Colonic mucosa (tissue), 4 donors: ENCODE data around the gene CD44. TPM values are rescaled to one million over a fixed set of nuclear protein-coding genes. Genes with fewer than 3 reads are reported as not detected.
A peak's percentile ranks its signal among the peaks of the same experiment; 100 is the strongest.

Experiments used
- DNase-seq: peaks from one replicate; pipeline ENCODE4 v3.0.0-alpha.2; 2020
- H3K27ac ChIP-seq: fragments of 200-600 bp; one replicate; pipeline ENCODE4 v1.8.0; 2021
- H3K27me3 ChIP-seq: fragments of 200-600 bp; one replicate; pipeline ENCODE4 v1.8.0; 2021
- H3K36me3 ChIP-seq: fragments of 200-600 bp; one replicate; pipeline ENCODE4 v1.8.0; 2021
- H3K4me1 ChIP-seq: fragments of 200-600 bp; one replicate; pipeline ENCODE4 v1.8.0; 2021; ENCODE audit warnings: mild to moderate bottlenecking
- H3K4me3 ChIP-seq: fragments of 200-600 bp; one replicate; pipeline ENCODE4 v1.8.0; 2021
- H3K9ac ChIP-seq, 2 donors: one replicate each; pipeline ENCODE4 v1.7.0; 2013; ENCODE audit warnings: control low read depth in 2 of 2, low read depth in 2 of 2, low read length in 2 of 2
- H3K9me3 ChIP-seq: fragments of 200-600 bp; one replicate; pipeline ENCODE4 v1.8.0; 2021
- intact Hi-C: fragments of 100-400 bp; cut with DNase I; formaldehyde crosslinking; loops from one replicate; pipeline ENCODE4 v1.14.1; 2022
- total RNA-seq, 2 donors: library from RNA; stranded (reverse); fragmentation: NEBNext Ultra II Directional in 1 of 2; extraction: Animal tissue kit (Norgen Biotek cat#: 25700) in 1 of 2; gene quantifications; one replicate each; pipeline ENCODE4 v1.2.1, GENCODE V29; 2021
- TF ChIP-seq, protein P1 (sequence below): fragments of 200-600 bp; IDR thresholded peaks from one replicate; pipeline ENCODE4 v1.8.0; 2022; ENCODE audit warnings: antibody characterized with exemption, mild to moderate bottlenecking
- donor health status: healthy.
- donor health status: DM: no; HTN: no; CAD: no.
- donor health status: DM: no; HTN: no; CAD: no.

Gene CD44
- total RNA-seq, 2 donors from 2014 or later: 152 to 171 TPM

DNA sequence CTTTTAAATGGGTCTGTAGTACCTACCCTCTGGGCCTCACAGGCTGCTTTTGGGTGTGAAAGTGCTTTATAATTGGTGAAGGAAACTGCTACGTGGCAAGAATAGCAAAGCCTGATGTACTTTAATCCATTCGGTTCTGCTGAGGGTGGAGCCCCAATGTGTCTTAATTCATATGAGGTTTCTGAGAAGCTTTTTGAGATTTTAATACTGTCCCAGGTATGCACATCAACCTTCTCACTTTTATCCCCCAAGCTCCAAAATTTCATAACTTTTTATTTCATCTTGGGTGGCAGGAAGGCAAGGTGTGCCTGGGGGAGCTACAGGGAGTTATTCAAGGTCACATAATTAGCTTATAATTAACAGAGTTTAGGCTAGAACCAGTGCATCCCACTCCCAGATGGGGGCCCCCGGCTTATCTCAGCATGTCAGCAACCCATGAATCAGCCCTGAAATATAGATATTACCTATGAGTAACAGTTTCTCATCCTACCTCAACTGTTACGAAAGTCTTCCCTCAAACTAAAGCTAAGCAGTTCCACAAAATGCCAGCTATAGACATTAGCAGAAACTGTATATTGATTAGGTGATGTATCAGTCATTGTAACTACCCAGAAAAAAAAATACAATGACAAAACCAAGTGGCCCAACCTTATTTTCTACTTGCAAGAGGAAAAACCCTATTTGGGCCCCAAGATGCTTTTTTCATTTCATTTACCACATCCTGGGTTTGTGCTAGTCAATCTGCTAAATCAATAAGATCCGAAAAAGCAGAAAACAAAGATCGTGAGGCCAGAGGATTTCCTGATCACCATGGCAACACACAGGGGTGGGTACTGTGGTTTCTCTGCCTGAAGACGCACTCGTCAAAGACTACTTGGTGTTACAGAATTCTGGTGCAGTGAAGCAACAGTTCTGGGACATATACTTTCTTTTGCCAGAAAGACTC lies 26.7 kb downstream of the CD44 start:
- Histone ChIP-seq H3K36me3 (no peaks in the 10 kb centered on the region), H3K27ac (peak overlapping the region; percentile 65), H3K9me3 (no peaks in the 10 kb centered on the region), H3K9ac (peak overlapping the region in 1 of 2 donors; percentile 13), H3K27me3 (no peaks in the 10 kb centered on the region), H3K4me3 (no peak overlapping the region), H3K4me1 (peaks cover 7% of the 10 kb centered on the region)
- TF ChIP-seq, protein P1, sequence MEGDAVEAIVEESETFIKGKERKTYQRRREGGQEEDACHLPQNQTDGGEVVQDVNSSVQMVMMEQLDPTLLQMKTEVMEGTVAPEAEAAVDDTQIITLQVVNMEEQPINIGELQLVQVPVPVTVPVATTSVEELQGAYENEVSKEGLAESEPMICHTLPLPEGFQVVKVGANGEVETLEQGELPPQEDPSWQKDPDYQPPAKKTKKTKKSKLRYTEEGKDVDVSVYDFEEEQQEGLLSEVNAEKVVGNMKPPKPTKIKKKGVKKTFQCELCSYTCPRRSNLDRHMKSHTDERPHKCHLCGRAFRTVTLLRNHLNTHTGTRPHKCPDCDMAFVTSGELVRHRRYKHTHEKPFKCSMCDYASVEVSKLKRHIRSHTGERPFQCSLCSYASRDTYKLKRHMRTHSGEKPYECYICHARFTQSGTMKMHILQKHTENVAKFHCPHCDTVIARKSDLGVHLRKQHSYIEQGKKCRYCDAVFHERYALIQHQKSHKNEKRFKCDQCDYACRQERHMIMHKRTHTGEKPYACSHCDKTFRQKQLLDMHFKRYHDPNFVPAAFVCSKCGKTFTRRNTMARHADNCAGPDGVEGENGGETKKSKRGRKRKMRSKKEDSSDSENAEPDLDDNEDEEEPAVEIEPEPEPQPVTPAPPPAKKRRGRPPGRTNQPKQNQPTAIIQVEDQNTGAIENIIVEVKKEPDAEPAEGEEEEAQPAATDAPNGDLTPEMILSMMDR: no peak
- intact Hi-C loops: no loop called here
- peak; percentile 56 for DNase-seq

DNA sequence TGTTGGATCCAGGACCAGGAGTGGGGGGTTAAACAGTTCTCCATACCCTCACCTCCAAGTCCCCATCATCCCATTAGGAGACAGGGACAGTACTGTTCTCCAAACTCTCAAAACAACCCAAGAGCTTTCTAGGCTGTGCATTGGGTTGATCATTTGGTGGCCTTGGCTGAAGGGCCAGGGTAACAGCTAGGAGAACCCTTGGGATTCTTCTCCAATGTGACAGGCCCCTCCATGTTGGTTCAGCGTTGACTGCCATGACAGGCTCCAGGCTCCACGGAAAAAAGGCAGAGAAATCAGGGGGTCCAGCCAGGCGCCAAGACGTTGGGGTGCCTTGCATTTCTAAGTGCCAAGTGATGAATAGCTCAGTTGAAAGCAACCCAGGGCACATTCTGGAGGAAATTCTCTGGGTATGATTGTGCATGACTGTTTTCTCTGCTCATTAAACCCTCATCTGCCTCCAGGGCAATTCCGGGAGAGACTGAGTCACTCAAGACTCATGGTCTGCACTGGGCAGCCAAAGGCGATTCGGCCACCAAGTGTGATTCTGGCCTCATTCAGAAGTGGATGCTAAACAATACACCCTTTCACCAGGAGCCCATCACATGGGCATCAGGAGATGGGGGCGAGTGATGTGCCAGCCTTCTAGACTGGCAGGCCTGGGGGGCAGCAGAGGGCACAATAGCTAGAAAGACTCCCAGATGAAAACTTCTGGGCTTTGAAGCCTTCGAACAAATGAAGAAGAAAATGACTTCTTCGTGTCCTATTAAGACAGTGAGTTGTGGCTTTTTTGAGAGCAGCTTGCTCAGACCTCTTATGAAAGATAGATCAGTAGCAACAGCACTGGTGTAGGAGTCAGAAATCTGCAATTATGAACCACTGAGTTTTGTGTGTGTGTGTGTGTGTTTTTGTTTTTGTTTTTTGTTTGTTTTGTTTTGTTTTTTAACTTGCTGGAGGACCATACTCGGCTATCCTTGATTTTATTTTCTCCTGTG lies 27.7 kb downstream of the CD44 start:
- Histone ChIP-seq H3K9me3 (no peaks in the 10 kb centered on the region), H3K36me3 (no peaks in the 10 kb centered on the region), H3K9ac (peak overlapping the region in 1 of 2 donors; percentile 13), H3K27me3 (no peaks in the 10 kb centered on the region), H3K4me3 (no peak overlapping the region), H3K4me1 (peaks cover 7% of the 10 kb centered on the region), H3K27ac (peak overlapping the region; percentile 65)
- TF ChIP-seq, protein P1: no peak
- DNase-seq: no peak
- intact Hi-C loops: no loop called here

DNA sequence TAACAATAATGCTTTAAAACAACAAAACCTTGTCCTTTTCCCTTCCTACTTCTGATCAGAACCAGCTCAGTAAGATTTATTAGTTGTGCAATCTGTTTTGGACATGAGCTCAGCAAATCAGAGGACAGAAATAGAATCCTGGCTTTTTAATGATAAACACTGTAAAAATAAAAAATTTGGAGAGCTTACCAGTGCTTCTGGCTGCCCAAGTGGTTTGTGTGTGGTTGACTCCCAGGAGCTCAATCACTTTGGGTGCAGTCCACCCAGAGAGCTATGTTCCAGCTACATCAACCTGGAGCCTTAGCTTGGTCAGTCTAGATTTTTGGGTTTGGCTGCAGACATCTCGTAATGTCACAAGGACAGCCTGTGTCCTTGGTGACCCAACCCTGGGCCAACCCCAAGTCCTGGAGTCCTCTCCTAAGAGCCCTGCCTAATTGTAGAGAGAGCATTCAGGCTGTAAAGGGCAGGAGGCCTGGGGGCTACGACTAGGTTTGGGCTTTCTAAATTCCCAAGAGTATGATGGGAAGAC lies 28.5 kb downstream of the CD44 start:
- H3K36me3 ChIP-seq: no peaks in the 10 kb centered on the region
- H3K9ac ChIP-seq: no peak overlapping the region
- H3K4me1 ChIP-seq: peaks cover 7% of the 10 kb centered on the region
- no peak for DNase-seq
- no peaks in the 10 kb centered on the region for H3K9me3 ChIP-seq
- H3K27me3 ChIP-seq: no peaks in the 10 kb centered on the region
- intact Hi-C loops: no loop called here
- H3K27ac ChIP-seq: peak overlapping the region; percentile 65
- TF ChIP-seq, protein P1: no peak
- no peak overlapping the region for H3K4me3 ChIP-seq

DNA sequence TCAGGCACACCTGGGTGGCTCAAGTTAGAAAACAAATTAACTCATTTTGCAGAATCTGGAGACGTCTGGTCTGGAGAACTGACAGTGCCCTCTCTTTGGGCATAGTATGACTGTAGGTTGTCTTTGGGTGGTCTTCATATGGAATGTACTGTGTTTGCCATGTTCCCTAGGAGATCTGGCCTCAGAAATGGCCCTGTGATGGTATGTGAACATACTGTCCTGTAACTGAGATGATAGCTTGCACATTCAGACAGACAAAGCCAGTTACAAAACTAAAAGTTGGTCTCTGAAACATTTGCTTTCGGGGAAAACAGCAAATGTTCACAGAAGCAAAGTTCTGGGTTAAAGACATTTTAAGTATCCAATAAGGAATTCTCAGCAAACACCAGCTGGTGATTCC lies 29.7 kb downstream of the CD44 start:
- DNase-seq: no peak
- H3K9ac ChIP-seq: no peak overlapping the region
- H3K4me1 ChIP-seq: peaks cover 7% of the 10 kb centered on the region
- TF ChIP-seq, protein P1: no peak
- H3K27ac ChIP-seq: no peak overlapping the region
- no peaks in the 10 kb centered on the region for H3K27me3 ChIP-seq
- no peaks in the 10 kb centered on the region for H3K9me3 ChIP-seq
- intact Hi-C loops: no loop called here
- no peak overlapping the region for H3K4me3 ChIP-seq
- no peaks in the 10 kb centered on the region for H3K36me3 ChIP-seq

DNA sequence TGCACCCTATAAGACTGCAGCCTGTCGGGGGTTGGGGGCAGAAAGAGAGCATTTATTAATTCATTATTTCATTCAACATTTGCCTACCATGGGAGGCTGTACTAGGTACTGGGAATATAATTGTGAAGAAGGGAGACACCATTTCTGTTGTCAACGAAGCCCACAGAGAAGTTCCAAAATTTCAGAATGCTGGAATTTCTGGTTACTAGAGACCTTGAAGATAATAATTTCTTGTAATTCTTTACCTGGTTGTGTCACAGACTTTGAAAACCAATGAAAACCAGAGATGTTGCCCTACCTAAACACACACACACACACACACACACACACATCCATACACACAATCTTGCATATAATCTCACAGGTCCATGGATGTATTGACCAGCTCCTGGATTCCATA lies 30.1 kb downstream of the CD44 start:
- no peaks in the 10 kb centered on the region for H3K9me3 ChIP-seq
- H3K9ac ChIP-seq: no peak overlapping the region
- intact Hi-C loops: no loop called here
- no peak overlapping the region for H3K4me3 ChIP-seq
- H3K36me3 ChIP-seq: no peaks in the 10 kb centered on the region
- H3K27me3 ChIP-seq: no peaks in the 10 kb centered on the region
- no peak overlapping the region for H3K27ac ChIP-seq
- H3K4me1 ChIP-seq: peaks cover 10% of the 10 kb centered on the region
- TF ChIP-seq, protein P1: no peak
- DNase-seq: no peak
